TTC549 (cell line): ENCODE results near the gene AUTS2.

ENCODE experiments used
- FAIRE-seq: peaks from 2 replicates; lab custom pipeline; 2012; peaks lifted over from hg19 to GRCh38; lab: Jason Lieb, UNC

The AUTS2 gene

DNA sequence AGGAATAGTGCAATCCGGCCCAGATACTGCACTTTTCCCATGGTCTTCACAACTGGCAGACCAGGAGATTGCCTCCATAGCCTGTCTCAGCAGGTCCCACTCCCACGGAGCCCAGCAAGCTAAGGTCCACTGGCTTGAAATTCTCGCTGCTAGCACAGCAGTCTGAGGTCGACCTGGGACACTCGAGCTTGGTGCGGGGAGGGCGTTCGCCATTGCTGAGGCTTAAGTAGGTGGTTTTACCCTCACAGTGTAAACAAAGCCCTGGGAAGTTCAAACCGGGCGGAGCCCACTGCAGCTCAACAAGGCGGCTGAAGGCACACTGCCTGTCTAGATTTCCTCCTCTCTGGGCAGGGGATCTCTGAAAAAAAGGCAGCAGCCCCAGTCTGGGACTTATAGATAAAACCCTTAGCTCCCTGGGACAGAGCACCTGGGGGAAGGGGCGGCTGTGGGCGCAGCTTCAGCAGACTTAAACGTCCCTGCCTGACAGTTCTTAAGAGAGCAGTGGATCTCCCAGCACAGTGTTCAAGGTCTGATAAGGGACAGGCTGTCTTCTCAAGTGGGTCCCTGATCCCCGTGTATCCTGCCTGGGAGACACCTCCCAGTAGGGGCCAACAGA is 1240.1 kb downstream of the AUTS2 start:
- no peak for FAIRE-seq
